ENCODE results near the gene RNLS.

DNA sequence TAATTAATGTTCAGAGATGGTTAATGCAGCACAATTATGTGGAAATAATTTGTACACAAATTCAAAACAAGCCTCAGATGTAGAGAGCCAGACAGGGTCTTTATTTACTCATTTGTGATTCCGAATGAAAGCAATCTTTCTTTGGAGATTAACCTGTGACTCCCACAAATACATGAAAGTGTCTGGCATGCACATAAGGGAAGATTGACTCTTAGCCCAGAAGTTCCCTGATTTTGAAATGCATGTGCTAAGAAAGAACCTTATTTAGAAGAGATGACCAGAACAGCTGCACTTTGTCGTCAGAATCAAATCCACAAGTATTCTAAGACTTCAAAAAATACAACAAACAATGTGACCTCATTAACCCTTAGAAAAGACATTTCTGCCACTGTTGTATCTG lies 45.1 kb downstream of the RNLS start:
- TF ChIP-seq, protein P1, sequence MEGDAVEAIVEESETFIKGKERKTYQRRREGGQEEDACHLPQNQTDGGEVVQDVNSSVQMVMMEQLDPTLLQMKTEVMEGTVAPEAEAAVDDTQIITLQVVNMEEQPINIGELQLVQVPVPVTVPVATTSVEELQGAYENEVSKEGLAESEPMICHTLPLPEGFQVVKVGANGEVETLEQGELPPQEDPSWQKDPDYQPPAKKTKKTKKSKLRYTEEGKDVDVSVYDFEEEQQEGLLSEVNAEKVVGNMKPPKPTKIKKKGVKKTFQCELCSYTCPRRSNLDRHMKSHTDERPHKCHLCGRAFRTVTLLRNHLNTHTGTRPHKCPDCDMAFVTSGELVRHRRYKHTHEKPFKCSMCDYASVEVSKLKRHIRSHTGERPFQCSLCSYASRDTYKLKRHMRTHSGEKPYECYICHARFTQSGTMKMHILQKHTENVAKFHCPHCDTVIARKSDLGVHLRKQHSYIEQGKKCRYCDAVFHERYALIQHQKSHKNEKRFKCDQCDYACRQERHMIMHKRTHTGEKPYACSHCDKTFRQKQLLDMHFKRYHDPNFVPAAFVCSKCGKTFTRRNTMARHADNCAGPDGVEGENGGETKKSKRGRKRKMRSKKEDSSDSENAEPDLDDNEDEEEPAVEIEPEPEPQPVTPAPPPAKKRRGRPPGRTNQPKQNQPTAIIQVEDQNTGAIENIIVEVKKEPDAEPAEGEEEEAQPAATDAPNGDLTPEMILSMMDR (IDR thresholded peaks at IDR 0.05; ENCODE audit: low read depth, low read length): no peak
- TF ChIP-seq POLR2A (IDR thresholded peaks at IDR 0.05; ENCODE audit: extremely low read depth, insufficient read length): no peak
